Embryonic facial prominence (tissue), 1 donor: ENCODE data around the gene IRGM.
A peak's percentile ranks its signal among the peaks of the same experiment; 100 is the strongest.
"Not testable (repeated sequence)": the region's sequence is repeated elsewhere in the genome, so short reads cannot be mapped to it uniquely, and the experiment has no call there.

Experiments used
- DNase-seq: peaks from one replicate; pipeline ENCODE4 v3.0.0-alpha.2; 2016; ENCODE audit errors: extremely low spot score

IRGM gene, protein sequence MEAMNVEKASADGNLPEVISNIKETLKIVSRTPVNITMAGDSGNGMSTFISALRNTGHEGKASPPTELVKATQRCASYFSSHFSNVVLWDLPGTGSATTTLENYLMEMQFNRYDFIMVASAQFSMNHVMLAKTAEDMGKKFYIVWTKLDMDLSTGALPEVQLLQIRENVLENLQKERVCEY

DNA sequence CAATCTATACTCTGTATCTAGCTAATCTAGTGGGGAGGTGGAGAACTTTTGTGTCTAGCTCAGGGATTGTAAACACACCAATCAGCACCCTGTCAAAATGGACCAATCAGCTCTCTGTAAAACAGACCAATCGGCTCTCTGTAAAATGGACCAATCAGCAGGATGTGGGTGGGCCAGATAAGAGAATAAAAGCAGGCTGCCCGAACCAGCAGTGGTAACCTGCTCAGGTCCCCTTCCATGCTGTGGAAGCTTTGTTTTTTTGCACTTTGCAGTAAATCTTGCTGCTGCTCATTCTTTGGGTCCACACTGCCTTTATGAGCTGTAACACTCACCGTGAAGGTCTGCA lies at the start of gene IRGM:
Gene IRGM (plus strand): TSS at position 214 of the 346 bp plus-strand sequence. CDS start 1,603 bp downstream, outside the sequence.
- not testable (repeated sequence) for DNase-seq

GRCh38 chr5:150797384-150797783 lies 48.9 kb upstream of the IRGM start:
- DNase-seq, result no peak

- peak; percentile 67 for DNase-seq
These were observed 45.0 kb upstream of the IRGM start for GRCh38 chr5:150801117-150801927.

- no peak for DNase-seq
These were observed 41.9 kb upstream of the IRGM start for GRCh38 chr5:150804388-150804787.

DNA sequence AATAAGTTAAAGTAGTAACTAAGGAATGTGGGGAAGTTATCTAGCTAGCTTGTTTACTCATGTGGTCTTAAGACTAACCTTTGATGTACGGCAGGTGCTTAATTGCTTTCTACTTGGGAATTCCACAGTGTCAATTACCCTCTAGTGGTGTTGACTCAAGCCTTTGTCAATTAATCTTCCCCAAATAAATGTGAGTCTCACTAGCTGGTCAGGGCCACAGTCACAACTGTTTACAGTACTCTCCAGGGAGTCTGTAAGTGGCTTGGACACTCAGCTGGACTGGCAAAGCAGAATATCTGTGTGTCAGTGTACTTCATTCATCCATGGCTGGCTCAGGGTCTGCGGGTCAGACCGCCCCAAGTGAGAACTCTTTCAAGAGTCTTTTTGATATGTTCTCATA lies 37.0 kb upstream of the IRGM start:
- DNase-seq, result no peak

DNA sequence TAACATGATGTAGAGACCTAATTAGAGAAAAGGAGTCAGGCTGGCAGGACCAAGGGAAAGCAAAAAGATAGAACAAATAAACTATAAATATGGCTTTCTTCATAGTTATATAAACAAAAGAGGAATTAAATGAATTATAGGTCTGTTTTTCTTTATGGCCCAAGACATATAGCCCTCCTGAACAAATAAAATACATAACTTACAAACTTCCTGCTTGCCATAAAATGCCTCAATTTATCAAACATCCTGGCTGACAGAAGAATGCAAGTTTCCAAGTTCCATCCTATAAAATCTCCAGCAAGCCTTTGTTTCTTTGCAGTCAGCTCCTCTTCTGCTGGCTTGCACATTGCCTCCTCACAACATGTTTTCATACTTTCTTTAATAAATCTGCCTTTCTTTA lies 31.3 kb upstream of the IRGM start:
- DNase-seq, result no peak

DNA sequence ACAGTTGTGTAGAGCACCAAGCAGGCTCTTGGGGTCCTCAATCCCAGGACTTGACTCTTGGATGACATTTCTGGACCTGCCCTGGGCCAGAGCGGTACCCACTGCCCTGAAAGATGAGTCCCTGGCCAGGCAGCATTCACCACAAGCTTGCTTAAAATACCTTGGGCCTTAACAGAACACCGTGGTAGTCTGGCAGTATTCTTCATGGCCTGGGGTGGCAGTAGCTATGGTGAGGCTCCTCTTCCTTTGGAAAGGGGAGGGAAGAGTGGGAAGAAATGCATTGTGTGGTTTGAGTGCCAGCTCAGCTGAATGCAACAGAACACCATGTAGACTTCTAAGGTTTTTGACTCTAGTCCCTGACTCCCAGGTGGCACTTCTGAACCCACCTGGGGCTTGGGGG lies 29.4 kb upstream of the IRGM start:
- no peak for DNase-seq

- no peak for DNase-seq
These were observed 16.6 kb upstream of the IRGM start for GRCh38 chr5:150829744-150830143.

DNA sequence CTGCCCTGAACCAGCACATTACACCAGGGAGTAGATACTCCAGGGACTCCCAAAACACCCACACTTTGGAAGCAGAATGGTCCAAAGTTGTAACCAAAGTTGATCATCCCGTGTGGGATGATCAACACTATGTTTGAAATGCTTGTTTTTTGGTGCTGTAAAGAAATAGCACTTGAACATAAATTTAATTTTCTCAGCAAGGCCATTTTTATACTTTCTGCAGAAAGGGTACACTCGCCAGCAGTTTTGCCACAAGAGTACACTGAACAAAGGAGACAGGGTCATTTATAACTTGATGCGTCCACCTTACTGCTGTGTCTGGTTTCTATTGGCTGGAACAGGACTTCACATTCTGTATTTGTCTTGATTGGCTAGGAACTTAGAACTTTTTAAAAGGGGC lies 14.5 kb upstream of the IRGM start:
- DNase-seq, result not testable (repeated sequence)

GRCh38 chr5:150836064-150836463 lies 10.3 kb upstream of the IRGM start:
- no peak for DNase-seq

GRCh38 chr5:150836703-150837102 lies 9.6 kb upstream of the IRGM start:
- no peak for DNase-seq

DNA sequence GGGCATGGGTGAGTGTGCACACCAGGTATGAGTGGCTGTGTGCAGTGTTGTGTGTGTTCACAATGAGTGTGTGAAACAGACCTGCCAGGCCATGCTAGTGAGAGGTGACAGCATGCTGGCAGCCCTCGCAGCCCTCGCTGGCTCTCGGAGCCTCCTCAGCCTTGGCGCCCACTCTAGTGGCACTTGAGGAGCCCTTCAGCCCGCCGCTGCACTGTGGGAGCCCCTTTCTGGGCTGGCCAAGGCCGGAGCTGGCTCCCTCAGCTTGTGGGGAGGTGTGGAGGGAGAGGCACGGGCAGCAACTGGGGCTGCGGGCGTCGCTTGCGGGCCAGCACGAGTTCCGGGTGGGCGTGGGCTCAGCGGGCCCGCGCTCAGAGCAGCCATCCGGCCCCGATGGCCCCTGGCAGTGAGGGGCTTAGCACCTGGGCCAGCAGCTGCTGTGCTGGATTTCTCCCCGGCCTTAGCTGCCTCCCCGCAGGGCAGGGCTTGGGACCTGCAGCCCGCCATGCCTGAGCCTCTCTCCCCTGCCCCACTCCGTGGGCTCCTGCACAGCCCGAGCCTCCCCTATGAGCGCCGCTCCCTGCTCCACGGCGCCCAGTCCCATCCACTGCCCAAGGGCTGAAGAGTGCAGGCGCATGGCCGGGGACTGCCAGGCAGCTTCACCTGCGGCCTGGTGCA lies 999 bp upstream of the IRGM start:
- not testable (repeated sequence) for DNase-seq

DNA sequence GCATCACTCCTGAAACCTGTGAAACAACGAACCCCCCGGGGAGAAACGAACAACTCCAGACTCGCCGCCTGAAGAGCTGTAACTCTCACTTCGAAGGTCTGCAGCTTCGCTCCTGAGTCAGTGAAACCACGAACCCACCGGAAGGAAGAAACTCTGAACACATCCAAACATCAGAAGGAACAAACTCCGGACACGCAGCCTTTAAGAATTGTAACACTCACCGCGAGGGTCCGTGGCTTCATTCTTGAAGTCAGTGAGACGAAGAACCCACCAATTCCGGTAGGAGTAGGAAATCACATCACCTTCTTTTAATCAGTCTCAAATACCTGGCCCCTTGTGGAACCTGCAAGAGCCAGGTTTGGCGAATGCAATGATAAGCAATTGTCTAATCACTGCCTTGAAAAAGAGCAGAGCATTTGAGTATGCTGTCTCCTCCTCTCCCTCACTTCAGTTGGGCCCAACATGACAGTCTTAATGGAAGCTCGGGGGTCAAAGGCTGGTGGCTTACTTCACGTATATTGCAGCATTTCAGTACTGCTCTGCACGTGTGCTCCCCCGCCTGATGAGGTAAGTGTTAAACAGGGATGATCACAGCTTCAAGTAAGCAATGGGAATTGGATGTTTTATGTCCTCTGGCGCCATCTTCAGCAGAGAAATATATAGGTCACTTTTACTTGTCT lies 473 bp downstream of the IRGM start:
- DNase-seq, result peak; percentile 75

- DNase-seq, result no peak
These were observed 994 bp downstream of the IRGM start for GRCh38 chr5:150847334-150847695.

DNA sequence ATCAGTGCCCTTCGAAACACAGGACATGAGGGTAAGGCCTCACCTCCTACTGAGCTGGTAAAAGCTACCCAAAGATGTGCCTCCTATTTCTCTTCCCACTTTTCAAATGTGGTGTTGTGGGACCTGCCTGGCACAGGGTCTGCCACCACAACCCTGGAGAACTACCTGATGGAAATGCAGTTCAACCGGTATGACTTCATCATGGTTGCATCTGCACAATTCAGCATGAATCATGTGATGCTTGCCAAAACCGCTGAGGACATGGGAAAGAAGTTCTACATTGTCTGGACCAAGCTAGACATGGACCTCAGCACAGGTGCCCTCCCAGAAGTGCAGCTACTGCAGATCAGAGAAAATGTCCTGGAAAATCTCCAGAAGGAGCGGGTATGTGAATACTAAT lies 1.9 kb downstream of the IRGM start:
- no peak for DNase-seq

DNA sequence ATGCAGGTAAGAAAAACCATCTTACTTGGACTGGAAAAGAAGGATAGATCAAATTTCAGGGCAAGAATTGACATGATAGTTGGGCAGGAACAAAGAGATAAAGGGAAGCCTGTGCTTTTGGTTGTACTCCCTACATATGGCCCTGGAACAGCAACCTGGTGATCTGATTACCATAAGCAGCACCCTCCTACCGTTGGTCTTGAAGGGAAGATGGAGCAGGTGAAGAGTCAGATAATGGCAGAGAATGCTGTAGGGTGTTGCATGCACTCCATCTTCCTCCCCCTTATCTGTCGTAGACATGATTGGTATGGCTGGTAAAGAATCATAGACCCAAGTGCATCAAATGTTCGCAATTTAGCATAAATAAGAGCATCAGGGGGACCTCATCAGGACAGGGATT lies 4.7 kb downstream of the IRGM start:
- DNase-seq, result no peak

- no peak for DNase-seq
These were observed 7.2 kb downstream of the IRGM start for GRCh38 chr5:150853561-150853960.

DNA sequence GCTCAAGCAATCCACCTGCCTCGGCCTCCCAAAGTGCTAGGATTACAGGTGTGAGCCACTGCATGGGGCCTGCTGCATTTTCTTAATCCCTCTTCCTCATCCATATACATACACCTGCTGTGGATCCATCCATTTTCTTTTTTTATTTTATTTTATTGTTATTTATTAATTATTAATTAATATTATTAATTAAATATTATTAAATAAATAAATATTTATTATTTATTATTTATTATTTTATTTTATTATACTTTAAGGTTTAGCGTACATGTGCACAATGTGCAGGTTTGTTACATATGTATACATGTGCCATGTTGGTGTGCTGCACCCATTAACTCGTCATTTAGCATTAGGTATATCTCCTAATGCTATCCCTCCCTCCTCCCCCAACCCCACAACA lies 10.4 kb downstream of the IRGM start:
- DNase-seq, result not testable (repeated sequence)

DNA sequence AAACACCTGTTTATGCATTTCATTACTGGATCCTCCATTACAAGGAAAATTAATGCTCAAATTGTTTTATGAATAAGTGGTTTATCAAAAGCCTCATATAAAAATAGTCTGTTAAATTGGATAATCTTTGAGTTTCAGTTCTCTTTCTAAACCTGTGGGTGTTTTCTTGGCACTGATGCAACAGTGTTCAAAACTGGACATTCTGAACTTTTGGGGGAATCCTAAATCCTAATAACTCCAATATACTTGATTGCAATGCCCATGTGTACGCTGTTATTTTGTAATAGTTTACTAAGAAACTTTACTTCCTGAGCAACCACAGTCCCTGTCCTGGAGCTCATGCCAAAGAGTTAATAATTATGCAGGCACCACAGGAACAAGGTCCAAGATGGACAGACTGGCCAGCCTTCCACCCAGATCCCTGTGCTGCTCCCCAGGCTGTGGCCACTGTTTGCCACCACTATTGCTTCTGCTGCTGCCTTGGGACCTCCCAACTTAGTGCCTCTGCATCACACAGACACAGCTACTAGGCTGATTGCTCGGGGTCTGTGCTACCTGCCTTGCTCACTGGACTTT lies 14.0 kb downstream of the IRGM start:
- no peak for DNase-seq

- DNase-seq, result no peak
These were observed 15.7 kb downstream of the IRGM start for GRCh38 chr5:150862070-150862469.

GRCh38 chr5:150879358-150879757 lies 33.0 kb downstream of the IRGM start:
- DNase-seq, result no peak
